Neural cell (in vitro differentiated cells): Measurements from ENCODE around the gene CLEC16A. TPM values are rescaled to one million over a fixed set of nuclear protein-coding genes. Genes with fewer than 3 reads are reported as not detected.

ENCODE experiments used
- H2AFZ ChIP-seq: fragments of 200-600, 300-800 bp; sonication (generic), shearing (Covaris generic); 2 replicates; pipeline ENCODE4 v1.6.0; 2014; ENCODE audit warnings: low read depth, mild to moderate bottlenecking, antibody characterized with exemption, low read length, moderate library complexity
- H3F3A ChIP-seq: fragments of 200-600 bp; shearing (Covaris generic); 2 replicates; pipeline ENCODE4 v1.6.1; 2016; ENCODE audit warnings: mild to moderate bottlenecking, moderate library complexity, mixed read lengths, antibody characterized with exemption, low read length; ENCODE audit not compliant: insufficient read depth, poor library complexity, severe bottlenecking
- H3K27ac ChIP-seq: fragments of 200-600, 300-800 bp; sonication (generic), shearing (Covaris generic); 2 replicates; pipeline ENCODE4 v1.5.1; 2014; ENCODE audit warnings: mild to moderate bottlenecking, low read length, moderate library complexity
- H3K27me3 ChIP-seq: fragments of 300-800, 200-600 bp; sonication (generic), shearing (Covaris generic); 2 replicates; pipeline ENCODE4 v1.6.0; 2014; ENCODE audit warnings: mild to moderate bottlenecking, low read depth, low read length, moderate library complexity; ENCODE audit not compliant: insufficient read depth
- H3K36me3 ChIP-seq: fragments of 300-800, 200-600 bp; sonication (generic), shearing (Covaris generic); 2 replicates; pipeline ENCODE4 v1.5.1; 2014; ENCODE audit warnings: mild to moderate bottlenecking, antibody characterized with exemption, low read length, moderate library complexity; ENCODE audit not compliant: insufficient read depth
- H3K4me2 ChIP-seq: fragments of 300-800, 200-600 bp; sonication (generic), shearing (Covaris generic); 2 replicates; pipeline ENCODE4 v1.6.0; 2014; ENCODE audit warnings: mild to moderate bottlenecking, low read length
- H3K4me3 ChIP-seq: fragments of 300-800, 200-600 bp; sonication (generic), shearing (Covaris generic); 2 replicates; pipeline ENCODE4 v1.5.1; 2014; ENCODE audit warnings: mild to moderate bottlenecking, low read length, moderate library complexity
- H3K79me2 ChIP-seq: fragments of 200-600 bp; shearing (Covaris generic); replicated peaks from 2 replicates; pipeline ENCODE4 v1.6.0; 2014; ENCODE audit warnings: mild to moderate bottlenecking, low read length, moderate library complexity; ENCODE audit not compliant: insufficient read depth
- H3K9ac ChIP-seq: fragments of 300-800, 200-600 bp; sonication (generic), shearing (Covaris generic); 2 replicates; pipeline ENCODE4 v1.6.1; 2016; ENCODE audit warnings: mild to moderate bottlenecking, low read length, mixed read lengths
- H3K9me2 ChIP-seq: fragments of 200-600 bp; shearing (Covaris generic); 2 replicates; pipeline ENCODE4 v1.6.1; 2016; ENCODE audit warnings: mild to moderate bottlenecking, low read length, mixed read lengths; ENCODE audit not compliant: insufficient read depth
- H3K9me3 ChIP-seq: fragments of 200-600, 300-800 bp; sonication (generic), shearing (Covaris generic); 2 replicates; pipeline ENCODE4 v1.6.1; 2016; ENCODE audit warnings: mild to moderate bottlenecking, mixed run types, low read length, moderate library complexity, mixed read lengths
- H4K20me1 ChIP-seq: fragments of 200-600 bp; shearing (Covaris generic); 2 replicates; pipeline ENCODE4 v1.6.1; 2016; ENCODE audit warnings: mild to moderate bottlenecking, mixed run types; ENCODE audit not compliant: insufficient read depth
- EP300 ChIP-seq: fragments of 450-650 bp; conservative IDR thresholded peaks from 2 replicates; pipeline ENCODE4 v1.6.1; 2014; ENCODE audit warnings: antibody characterized with exemption, mild to moderate bottlenecking, moderate library complexity; ENCODE audit not compliant: poor library complexity, severe bottlenecking
- EZH2 ChIP-seq: fragments of 200-600, 300-800 bp; shearing (Covaris generic), sonication (generic); IDR thresholded peaks from 2 replicates; pipeline ENCODE4 v1.6.1; 2014; ENCODE audit warnings: antibody characterized with exemption, low read length, borderline replicate concordance, mild to moderate bottlenecking; ENCODE audit not compliant: insufficient read depth, poor library complexity, severe bottlenecking
- MXI1 ChIP-seq: fragments of 450-650 bp; conservative IDR thresholded peaks from 2 replicates; pipeline ENCODE4 v1.6.1; 2014; ENCODE audit warnings: antibody characterized with exemption, mild to moderate bottlenecking; ENCODE audit not compliant: poor library complexity, severe bottlenecking
- POLR2AphosphoS5 ChIP-seq: IDR thresholded peaks from 2 replicates; pipeline ENCODE4 v1.6.1; 2012
- RAD21 ChIP-seq: fragments of 450-650 bp; conservative IDR thresholded peaks from 2 replicates; pipeline ENCODE4 v1.6.1; 2014; ENCODE audit warnings: antibody characterized with exemption, mild to moderate bottlenecking, moderate library complexity
- SMC3 ChIP-seq: fragments of 450-650 bp; conservative IDR thresholded peaks from 2 replicates; pipeline ENCODE4 v1.6.1; 2014; ENCODE audit warnings: antibody characterized with exemption, mild to moderate bottlenecking, moderate library complexity; ENCODE audit not compliant: poor library complexity
- TAF1 ChIP-seq: IDR thresholded peaks from 2 replicates; pipeline ENCODE4 v1.6.1; 2012; ENCODE audit warnings: low read depth
- polyA plus RNA-seq: library from polyadenylated mRNA; depleted of rRNA; stranded (reverse); fragments of >200 nt; gene quantifications from 2 replicates; pipeline ENCODE4 v1.2.3, GENCODE V29; 2014
- TF ChIP-seq, protein P1 (sequence below): IDR thresholded peaks from 2 replicates; pipeline ENCODE4 v1.6.1; 2012; ENCODE audit warnings: borderline replicate concordance
- TF ChIP-seq, protein P2 (sequence below): fragments of 450-650 bp; IDR thresholded peaks from 2 replicates; pipeline ENCODE4 v1.5.1; 2014; ENCODE audit warnings: antibody characterized with exemption, mild to moderate bottlenecking, moderate library complexity; ENCODE audit not compliant: poor library complexity, severe bottlenecking

The CLEC16A gene
- polyA plus RNA-seq, 1 donor from 2014 or later: 11.1 TPM

DNA sequence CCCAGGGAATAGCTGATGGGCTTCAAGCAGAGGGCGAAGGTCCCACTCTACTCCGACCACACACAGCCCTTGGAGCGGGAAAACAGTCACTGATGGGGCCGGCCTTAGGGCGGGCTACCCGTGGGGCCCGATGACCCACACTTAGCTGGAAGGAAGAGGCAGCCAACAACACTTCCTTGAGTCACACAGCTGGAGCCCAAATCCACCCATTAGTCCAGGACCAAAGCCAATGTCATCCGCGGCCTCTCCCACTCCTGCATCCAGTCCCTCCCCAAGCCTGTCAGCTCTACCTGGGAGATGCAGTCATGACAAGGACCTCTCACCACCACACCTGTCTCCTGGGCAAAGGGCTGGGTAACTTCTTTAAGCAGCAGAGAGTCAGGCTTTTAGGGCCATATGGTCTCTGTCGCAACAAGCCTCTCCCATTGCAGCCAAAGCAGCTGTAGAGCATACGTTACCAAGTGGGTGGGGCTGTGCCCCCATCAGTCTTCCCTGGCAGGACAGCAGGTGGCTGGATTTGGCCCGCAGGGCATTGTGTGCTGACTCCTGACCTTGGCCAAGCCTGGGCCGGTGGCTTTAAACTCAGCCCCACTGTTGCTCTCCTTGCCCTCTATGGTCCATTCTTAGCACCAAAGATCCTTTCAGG lies 200.9 kb downstream of the CLEC16A start:
- H3K4me2 ChIP-seq: no peak overlapping the region
- no peaks in the 10 kb centered on the region for H3K9me2 ChIP-seq
- no peak overlapping the region for H3K4me3 ChIP-seq
- TF ChIP-seq TAF1 (no peak), RAD21 (no peak), EP300 (no peak), EZH2 (no peak), POLR2AphosphoS5 (no peak), SMC3 (no peak)
- TF ChIP-seq, protein P1, sequence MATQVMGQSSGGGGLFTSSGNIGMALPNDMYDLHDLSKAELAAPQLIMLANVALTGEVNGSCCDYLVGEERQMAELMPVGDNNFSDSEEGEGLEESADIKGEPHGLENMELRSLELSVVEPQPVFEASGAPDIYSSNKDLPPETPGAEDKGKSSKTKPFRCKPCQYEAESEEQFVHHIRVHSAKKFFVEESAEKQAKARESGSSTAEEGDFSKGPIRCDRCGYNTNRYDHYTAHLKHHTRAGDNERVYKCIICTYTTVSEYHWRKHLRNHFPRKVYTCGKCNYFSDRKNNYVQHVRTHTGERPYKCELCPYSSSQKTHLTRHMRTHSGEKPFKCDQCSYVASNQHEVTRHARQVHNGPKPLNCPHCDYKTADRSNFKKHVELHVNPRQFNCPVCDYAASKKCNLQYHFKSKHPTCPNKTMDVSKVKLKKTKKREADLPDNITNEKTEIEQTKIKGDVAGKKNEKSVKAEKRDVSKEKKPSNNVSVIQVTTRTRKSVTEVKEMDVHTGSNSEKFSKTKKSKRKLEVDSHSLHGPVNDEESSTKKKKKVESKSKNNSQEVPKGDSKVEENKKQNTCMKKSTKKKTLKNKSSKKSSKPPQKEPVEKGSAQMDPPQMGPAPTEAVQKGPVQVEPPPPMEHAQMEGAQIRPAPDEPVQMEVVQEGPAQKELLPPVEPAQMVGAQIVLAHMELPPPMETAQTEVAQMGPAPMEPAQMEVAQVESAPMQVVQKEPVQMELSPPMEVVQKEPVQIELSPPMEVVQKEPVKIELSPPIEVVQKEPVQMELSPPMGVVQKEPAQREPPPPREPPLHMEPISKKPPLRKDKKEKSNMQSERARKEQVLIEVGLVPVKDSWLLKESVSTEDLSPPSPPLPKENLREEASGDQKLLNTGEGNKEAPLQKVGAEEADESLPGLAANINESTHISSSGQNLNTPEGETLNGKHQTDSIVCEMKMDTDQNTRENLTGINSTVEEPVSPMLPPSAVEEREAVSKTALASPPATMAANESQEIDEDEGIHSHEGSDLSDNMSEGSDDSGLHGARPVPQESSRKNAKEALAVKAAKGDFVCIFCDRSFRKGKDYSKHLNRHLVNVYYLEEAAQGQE: no peak
- TF ChIP-seq, protein P2, sequence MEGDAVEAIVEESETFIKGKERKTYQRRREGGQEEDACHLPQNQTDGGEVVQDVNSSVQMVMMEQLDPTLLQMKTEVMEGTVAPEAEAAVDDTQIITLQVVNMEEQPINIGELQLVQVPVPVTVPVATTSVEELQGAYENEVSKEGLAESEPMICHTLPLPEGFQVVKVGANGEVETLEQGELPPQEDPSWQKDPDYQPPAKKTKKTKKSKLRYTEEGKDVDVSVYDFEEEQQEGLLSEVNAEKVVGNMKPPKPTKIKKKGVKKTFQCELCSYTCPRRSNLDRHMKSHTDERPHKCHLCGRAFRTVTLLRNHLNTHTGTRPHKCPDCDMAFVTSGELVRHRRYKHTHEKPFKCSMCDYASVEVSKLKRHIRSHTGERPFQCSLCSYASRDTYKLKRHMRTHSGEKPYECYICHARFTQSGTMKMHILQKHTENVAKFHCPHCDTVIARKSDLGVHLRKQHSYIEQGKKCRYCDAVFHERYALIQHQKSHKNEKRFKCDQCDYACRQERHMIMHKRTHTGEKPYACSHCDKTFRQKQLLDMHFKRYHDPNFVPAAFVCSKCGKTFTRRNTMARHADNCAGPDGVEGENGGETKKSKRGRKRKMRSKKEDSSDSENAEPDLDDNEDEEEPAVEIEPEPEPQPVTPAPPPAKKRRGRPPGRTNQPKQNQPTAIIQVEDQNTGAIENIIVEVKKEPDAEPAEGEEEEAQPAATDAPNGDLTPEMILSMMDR: no peak
- H3K27ac ChIP-seq: no peak overlapping the region
- no peaks in the 10 kb centered on the region for H3K9me3 ChIP-seq
- H3K27me3 ChIP-seq: no peaks in the 10 kb centered on the region
- H3K79me2 ChIP-seq: no peaks in the 10 kb centered on the region
- no peaks in the 10 kb centered on the region for H3F3A ChIP-seq
- H2AFZ ChIP-seq: no peak overlapping the region
- no peaks in the 10 kb centered on the region for H4K20me1 ChIP-seq
- H3K36me3 ChIP-seq: no peaks in the 10 kb centered on the region
- H3K9ac ChIP-seq: no peak overlapping the region

DNA sequence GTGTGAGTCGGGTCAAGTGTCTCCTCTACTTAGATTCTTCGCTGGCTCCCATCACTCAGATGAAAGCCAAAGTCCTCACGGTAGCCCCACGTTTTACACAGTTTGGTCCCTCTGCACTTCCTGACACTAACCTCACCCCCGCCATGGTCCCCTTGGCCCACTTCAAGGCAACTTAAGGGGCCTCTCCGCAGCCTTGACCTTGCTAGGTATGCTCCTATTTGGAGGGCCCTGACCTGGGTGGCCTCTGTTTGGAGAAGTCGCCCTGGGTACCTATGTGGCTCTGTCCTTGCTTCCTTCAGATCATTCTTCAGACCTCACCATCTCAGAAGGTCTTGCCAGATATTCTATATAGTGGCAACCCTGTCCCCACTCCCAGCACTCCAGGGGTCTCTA lies 201.5 kb downstream of the CLEC16A start:
- Histone ChIP-seq H3K79me2 (no peaks in the 10 kb centered on the region), H3K9ac (no peak overlapping the region), H3K9me3 (no peaks in the 10 kb centered on the region), H3K27ac (no peak overlapping the region), H3F3A (no peaks in the 10 kb centered on the region), H3K27me3 (no peaks in the 10 kb centered on the region), H3K4me2 (no peak overlapping the region), H3K9me2 (no peaks in the 10 kb centered on the region), H3K4me3 (no peak overlapping the region), H3K36me3 (no peaks in the 10 kb centered on the region), H2AFZ (no peak overlapping the region), H4K20me1 (no peaks in the 10 kb centered on the region)
- no peak for TF ChIP-seq SMC3
- TF ChIP-seq EZH2: no peak
- no peak for TF ChIP-seq EP300
- TF ChIP-seq, protein P2: no peak
- TF ChIP-seq POLR2AphosphoS5: no peak
- no peak for TF ChIP-seq MXI1
- TF ChIP-seq, protein P1: no peak
- no peak for TF ChIP-seq TAF1
- no peak for TF ChIP-seq RAD21
